Mononuclear cell (primary cell): ENCODE data around the gene ZMYND10. TPM values are rescaled to one million over a fixed set of nuclear protein-coding genes. Genes with fewer than 3 reads are reported as not detected.
A peak's percentile ranks its signal among the peaks of the same experiment; 100 is the strongest.

Experiments used
- H3K27me3 ChIP-seq: 2 replicates; pipeline ENCODE4 v1.6.0; 2011; ENCODE audit warnings: low read length, control low read depth; ENCODE audit not compliant: insufficient read depth
- H3K4me1 ChIP-seq: 2 replicates; pipeline ENCODE4 v1.5.1; 2011; ENCODE audit warnings: mild to moderate bottlenecking, low read length, control low read depth; ENCODE audit not compliant: insufficient read depth
- H3K4me3 ChIP-seq: 2 replicates; pipeline ENCODE4 v1.5.1; 2011; ENCODE audit warnings: mild to moderate bottlenecking, low read length, moderate library complexity
- H3K9me3 ChIP-seq: 2 replicates; pipeline ENCODE4 v1.5.1; 2011; ENCODE audit warnings: low read depth, mild to moderate bottlenecking, control low read depth, low read length
- total RNA-seq: library from RNA; depleted of rRNA; stranded (reverse); fragments of >200 nt; gene quantifications from one replicate; pipeline ENCODE4 v1.2.3, GENCODE V29; 2012

The ZMYND10 gene
- total RNA-seq, 1 donor: 0.10 TPM

DNA sequence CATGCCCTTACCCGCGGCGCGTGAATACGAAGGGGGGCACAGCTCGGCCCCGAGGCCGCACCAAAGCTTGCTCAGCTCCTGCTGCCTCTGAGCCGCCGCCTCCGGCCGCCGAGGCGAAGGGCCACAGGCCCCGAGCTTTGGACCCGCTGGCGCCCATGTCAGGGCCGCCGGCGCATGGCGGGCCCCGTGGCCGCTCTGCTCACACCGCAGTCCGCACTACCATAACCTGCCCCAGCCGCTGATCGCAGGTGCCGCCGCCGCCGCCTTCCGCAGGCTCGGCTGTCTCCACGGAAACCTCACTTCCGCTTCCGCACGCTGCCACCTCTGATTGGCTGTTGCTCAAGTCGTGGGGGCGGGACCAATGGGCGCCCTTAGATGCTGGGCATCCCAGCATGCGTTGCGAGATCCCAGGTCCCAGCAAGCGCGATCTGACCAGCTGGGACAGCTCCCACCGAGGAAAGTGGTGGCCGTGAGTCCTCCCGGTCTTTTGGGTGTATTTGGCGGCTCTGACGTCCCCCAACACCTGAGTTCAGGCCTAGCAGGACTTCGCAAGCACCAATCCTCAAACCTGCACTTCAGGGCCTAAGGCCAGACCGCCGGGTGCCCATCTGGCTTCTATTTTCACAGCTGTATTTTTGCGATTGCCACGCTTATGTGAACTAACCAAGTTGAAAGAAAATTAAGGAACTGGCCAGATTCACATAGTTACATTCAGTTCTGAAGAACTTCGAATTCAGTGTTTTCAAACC lies 17.4 kb downstream of the ZMYND10 start, which contains the start of gene TUSC2:
TUSC2 (minus strand) TSS at position 281 of the 749 bp plus-strand sequence; CDS start at position 157, 124 bp downstream.
- Histone ChIP-seq H3K27me3 (no peaks in the 10 kb centered on the region), H3K4me3 (peak within 1 kb of the TSS; percentile 78), H3K4me1 (peaks cover 57% of the 10 kb centered on the region), H3K9me3 (no peaks in the 10 kb centered on the region)

DNA sequence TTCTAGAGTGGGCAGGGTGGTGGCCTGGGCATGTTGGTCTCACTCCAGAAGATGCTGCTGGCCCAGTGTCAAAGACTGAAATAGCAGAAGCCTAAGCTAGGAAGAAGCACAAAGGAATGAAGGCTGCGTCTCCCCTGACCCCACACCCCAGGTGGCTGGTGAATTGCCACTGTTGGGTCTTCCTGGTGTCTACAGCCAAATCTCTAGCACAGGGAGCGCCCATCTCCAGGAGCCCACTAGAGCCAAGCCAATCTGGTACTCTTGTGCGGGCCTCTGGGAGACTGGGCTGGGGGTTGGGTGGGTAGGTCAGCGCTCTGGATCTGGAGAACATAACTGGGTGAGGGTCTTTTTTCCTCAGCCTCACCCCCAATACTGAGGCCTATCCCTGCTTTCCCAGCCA lies 18.4 kb downstream of the ZMYND10 start:
- Histone ChIP-seq H3K4me1 (peaks cover 64% of the 10 kb centered on the region), H3K9me3 (no peaks in the 10 kb centered on the region), H3K27me3 (no peaks in the 10 kb centered on the region), H3K4me3 (peak overlapping the region; percentile 78)

DNA sequence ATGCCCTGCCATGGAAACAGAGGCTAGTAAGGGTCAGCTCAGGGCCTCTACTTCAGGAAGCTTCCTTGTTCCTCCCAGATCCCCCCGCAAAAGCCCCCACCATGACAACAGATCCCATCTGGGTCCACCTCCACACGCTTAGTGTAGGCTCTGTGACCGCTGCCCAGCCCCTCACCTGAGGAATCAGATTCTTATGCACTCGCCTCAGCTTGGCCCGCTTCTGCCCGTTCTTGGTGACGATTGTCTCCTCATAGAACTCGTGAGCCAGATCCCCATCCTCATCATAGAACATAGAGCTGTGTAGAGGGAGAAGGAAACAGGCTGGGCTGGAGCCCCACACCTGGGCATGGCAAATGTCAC lies 19.4 kb downstream of the ZMYND10 start:
- H3K27me3 ChIP-seq: no peaks in the 10 kb centered on the region
- no peaks in the 10 kb centered on the region for H3K9me3 ChIP-seq
- H3K4me3 ChIP-seq: no peak overlapping the region
- peaks cover 69% of the 10 kb centered on the region for H3K4me1 ChIP-seq

DNA sequence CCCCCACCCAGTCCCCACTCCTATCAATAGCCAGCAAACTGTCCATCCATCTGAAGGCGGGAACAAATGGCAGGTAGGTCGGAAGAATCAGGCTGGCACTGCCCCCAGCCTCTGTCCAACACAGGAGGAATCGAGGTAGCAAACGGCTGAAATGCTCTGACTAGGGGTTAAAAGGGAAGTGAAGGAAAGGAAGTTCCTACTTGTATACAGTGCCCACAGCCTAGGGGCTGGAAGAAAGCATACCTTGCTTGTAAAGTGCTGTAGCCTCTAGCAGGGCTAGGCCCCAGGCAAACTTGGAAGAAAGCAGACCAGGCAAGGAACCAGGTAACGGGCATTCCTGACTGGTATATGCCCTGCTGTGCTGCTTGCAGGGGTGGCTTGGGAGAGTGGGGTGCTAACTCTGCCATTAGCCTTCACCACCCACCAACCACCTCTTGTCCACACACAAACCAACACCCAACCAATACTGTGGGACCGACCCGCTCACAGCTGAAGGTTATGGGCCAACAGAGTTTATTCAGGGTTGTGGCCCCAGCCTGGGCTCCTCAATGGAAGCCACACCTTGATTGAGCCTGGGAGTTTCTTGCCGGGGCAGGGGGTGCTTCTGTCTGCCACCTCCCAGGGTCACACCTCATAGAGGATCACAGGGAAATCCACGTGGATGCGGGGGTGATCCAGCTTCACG lies 19.9 kb downstream of the ZMYND10 start:
- no peaks in the 10 kb centered on the region for H3K27me3 ChIP-seq
- peaks cover 72% of the 10 kb centered on the region for H3K4me1 ChIP-seq
- H3K9me3 ChIP-seq: no peaks in the 10 kb centered on the region
- H3K4me3 ChIP-seq: no peak overlapping the region

DNA sequence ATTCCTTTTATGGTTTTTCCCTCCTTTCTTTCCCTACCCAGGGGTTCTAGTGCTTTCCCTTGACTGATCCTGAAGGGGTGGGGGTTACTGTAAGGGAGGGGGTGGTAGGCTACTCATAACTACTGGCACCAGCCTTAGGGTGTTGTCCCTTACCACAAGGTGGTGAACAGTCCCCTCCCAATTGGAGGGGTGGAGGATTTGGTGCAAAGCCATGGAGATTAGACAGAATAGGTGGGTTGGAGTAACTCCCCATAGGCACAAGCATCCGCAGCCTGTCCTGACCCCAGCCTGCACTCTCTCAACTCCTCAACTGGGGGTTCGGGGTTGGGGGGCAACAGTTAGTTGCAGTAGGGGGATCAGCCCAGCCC lies 20.4 kb downstream of the ZMYND10 start:
- H3K4me3 ChIP-seq: no peak overlapping the region
- H3K27me3 ChIP-seq: no peaks in the 10 kb centered on the region
- H3K4me1 ChIP-seq: peaks cover 78% of the 10 kb centered on the region
- no peaks in the 10 kb centered on the region for H3K9me3 ChIP-seq

DNA sequence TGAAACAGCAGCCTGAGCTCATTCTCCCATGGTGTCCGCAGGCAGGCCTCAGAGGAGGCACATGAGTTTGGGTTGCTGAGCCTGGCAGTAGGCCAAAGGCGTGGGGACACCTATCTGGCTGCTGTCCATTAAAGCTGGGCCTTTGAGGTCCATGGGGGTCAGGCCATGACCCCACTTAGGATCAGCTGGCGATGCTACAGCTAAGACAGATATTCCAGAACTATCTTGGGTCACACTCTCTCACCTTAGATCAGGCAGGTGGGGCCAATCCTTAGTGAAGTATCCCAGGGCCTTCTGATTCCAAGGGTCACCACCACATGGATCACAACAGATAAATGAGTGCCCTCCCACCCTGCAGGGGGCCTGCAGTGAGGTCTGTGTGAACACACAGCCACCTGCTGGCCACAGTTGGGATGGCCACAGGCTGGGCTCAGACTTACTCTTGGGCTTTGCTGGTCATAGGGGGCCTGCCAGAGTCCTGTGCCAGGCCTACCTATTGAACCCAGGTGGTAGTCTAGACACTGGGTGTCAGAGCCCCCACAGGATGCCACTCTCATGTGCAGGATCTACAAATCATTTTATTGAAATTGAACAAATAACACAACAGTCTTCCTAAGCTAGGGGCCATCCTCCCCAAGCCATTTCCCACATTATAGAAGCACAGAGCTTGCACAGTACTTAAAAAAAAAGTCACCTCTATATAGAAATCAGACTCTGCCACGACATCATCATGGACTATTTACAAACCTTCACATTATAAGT lies 21.0 kb downstream of the ZMYND10 start:
- no peaks in the 10 kb centered on the region for H3K9me3 ChIP-seq
- peaks cover 84% of the 10 kb centered on the region for H3K4me1 ChIP-seq
- no peak overlapping the region for H3K4me3 ChIP-seq
- no peaks in the 10 kb centered on the region for H3K27me3 ChIP-seq

DNA sequence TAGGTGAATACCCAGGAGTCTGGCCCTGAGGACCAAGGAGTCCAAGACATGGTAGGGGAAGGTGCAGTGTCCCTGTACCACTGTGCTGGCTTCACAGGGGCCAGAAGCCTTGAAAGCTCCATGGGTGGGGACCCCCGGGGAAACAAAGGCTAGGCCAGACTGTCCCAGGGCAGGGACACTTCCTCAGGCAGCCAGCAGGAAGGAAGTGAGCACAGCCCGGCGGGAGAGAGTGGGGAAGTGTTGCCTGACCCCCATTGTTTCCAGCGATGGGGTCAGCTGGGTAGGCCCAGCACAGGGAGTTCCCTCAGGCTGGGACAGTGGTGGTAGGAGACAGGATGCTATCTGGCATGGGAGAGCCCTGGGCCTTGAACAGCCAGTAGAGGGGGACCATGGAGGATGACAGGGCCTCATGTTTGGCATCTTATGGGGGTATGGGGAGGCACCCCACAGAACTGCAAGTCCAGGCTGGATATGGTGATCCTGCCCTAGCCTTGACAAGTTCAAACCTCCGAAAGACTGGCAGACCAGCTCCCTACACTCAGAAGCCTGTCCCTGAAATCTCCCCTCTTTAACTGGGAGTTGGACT lies 21.8 kb downstream of the ZMYND10 start:
- Histone ChIP-seq H3K27me3 (no peaks in the 10 kb centered on the region), H3K4me1 (peaks cover 90% of the 10 kb centered on the region), H3K4me3 (no peak overlapping the region), H3K9me3 (no peaks in the 10 kb centered on the region)

DNA sequence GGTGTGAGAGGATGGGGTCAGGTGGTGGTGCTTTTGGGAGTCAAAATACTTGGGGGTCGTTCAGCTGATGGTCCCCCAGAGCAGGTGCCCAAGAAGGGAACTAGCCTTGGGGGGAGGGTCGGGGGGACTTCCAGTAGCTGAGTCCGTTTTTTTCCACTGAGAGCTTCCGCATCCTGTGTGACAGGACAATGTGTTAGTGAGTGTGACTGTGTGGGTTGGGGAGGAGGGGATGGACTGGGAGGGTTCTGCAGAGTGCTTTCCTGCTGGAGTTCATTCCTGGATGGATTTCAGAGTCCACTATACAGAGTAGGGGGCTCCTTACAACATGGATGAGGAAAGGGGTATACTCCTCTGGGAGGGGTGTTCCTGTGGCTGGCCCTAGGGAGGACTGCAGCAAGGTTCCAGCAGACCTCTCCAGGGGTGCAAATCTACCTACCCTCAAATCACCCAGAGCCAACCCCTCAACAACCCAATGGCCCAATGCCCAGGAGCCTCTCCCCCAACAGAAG lies 22.4 kb downstream of the ZMYND10 start:
- Histone ChIP-seq H3K4me1 (peaks cover 90% of the 10 kb centered on the region), H3K4me3 (no peak overlapping the region), H3K27me3 (no peaks in the 10 kb centered on the region), H3K9me3 (no peaks in the 10 kb centered on the region)

- Histone ChIP-seq H3K9me3 (no peaks in the 10 kb centered on the region), H3K4me3 (peak within 1 kb of the TSS; percentile 73), H3K4me1 (peaks cover 91% of the 10 kb centered on the region), H3K27me3 (no peaks in the 10 kb centered on the region)
These were observed 23.0 kb downstream of the ZMYND10 start, which contains the start of gene HYAL2 for GRCh38 chr3:50322386-50323091. Gene HYAL2 (minus strand): TSS chr3:50322745. CDS start chr3:50320489, 2,256 bp downstream.

DNA sequence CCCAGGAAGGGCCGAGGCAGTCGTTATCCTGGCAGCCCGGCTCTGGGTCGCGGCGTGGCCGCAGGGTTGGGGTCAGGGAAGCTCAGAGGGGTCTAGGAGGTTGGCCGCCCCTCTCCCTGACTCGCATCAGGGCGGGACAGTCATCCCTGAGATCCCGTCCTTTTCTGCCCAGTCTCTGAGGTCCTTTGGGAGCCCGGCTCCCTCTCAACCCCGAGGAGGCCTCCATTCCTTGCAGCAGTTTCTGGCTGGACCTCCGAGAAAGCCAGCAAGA lies 23.5 kb downstream of the ZMYND10 start:
- H3K9me3 ChIP-seq: no peaks in the 10 kb centered on the region
- peak overlapping the region; percentile 73 for H3K4me3 ChIP-seq
- H3K4me1 ChIP-seq: peaks cover 91% of the 10 kb centered on the region
- H3K27me3 ChIP-seq: no peaks in the 10 kb centered on the region

- Histone ChIP-seq H3K9me3 (no peaks in the 10 kb centered on the region), H3K4me1 (peaks cover 91% of the 10 kb centered on the region), H3K27me3 (no peaks in the 10 kb centered on the region), H3K4me3 (peak overlapping the region; percentile 73)
These were observed 24.0 kb downstream of the ZMYND10 start for GRCh38 chr3:50321336-50322114.

- H3K4me1 ChIP-seq: peaks cover 87% of the 10 kb centered on the region
- no peaks in the 10 kb centered on the region for H3K9me3 ChIP-seq
- H3K4me3 ChIP-seq: peak overlapping the region; percentile 73
- H3K27me3 ChIP-seq: no peaks in the 10 kb centered on the region
These were observed 24.6 kb downstream of the ZMYND10 start for GRCh38 chr3:50320853-50321335.

DNA sequence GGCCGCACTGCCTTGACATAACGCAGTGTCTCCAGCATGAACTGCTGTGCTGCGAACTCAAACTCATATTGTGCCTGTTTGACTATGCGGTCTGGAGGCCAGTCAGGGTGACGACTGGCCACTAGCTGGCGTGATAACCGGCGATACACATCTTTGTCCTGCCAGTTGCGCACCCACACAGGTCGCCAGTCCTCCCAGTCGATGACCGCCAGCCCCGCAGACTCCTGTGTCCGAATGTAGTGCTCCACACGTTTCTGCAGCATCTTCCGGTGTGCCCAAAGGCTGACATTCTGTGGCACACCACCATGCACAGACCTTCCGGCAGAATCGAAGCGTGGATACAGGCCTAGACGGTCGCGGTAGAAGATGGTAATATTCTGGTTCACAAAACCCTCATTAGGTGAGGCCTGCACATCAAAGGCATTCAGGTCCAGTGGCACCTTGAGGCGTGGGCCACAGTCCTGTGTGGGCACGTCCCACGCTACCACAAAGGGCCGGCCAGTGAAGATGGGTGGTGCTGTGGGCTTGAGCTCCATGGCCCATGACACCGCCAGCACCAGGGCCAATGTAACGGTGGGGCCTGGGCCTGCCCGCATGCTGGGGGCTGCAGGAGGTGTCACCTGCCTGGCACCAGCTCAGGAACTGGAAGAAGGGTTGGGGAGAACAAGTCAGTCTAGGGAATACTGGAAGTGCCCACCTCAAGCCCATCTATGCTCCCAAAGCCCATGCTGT lies 25.5 kb downstream of the ZMYND10 start:
- Histone ChIP-seq H3K4me1 (peaks cover 79% of the 10 kb centered on the region), H3K27me3 (no peaks in the 10 kb centered on the region), H3K4me3 (peak overlapping the region; percentile 73), H3K9me3 (no peaks in the 10 kb centered on the region)
